ENCODE data around the gene IKZF2.

Gene IKZF2

GRCh38 chr2:213151437-213152064 lies at the start of gene IKZF2:
TSS of gene IKZF2 (minus strand) at chr2:213151612. CDS start at chr2:213148629, 2,983 bp downstream.
- peak; percentile 83 for DNase-seq (ENCODE audit: low read depth)
- H3K4me3 ChIP-seq (ENCODE audit: low read depth, low read length) = peak within 1 kb of the TSS; percentile 80

DNA sequence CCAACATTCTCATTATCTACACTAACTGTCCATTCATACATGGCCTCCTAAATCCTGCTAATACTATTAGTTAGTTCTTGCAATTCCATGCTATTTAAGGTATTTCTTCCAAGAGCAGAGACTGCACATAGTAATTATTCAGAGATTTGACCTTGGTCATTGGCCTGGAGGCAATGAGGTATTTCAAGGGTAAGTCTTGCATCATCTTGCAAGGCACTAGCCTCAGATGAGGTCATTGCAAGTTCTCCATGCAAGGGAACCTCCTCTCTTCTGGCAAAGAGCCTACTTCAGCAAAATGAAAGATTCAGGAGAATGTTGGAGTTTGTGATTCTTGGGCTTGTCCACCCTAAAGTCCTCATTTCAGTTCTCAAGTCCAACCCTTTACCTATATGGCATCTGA lies 48.5 kb upstream of the IKZF2 start:
- no peak overlapping the region for H3K4me3 ChIP-seq (ENCODE audit: low read depth, low read length)
- peak; percentile 80 for DNase-seq (ENCODE audit: low read depth)

- no peak overlapping the region for H3K4me3 ChIP-seq (ENCODE audit: low read depth, low read length)
- DNase-seq (ENCODE audit: low read depth) = no peak
Measured at GRCh38 chr2:213189001-213189899, 37.8 kb upstream of the IKZF2 start.

DNA sequence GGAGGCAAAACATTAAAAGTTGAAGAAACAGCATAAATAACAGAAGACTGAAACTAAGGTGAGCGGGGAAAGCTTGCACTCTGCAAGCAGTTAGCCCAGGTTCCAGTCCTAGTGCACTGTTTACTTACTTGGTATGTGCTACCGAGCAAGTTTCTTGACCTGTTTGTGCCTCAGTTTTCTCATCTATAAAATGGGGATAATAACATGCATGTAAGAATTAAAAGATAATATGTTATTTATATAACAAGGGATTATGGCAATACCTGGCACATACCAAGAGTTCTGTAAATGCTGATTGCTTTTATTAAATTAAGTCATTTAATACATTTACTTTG lies 37.1 kb upstream of the IKZF2 start:
- DNase-seq (ENCODE audit: low read depth) = no peak
- H3K4me3 ChIP-seq (ENCODE audit: low read depth, low read length) = no peak overlapping the region

GRCh38 chr2:213187833-213188532 lies 36.6 kb upstream of the IKZF2 start:
- peak; percentile 38 for DNase-seq (ENCODE audit: low read depth)
- H3K4me3 ChIP-seq (ENCODE audit: low read depth, low read length) = no peak overlapping the region

DNA sequence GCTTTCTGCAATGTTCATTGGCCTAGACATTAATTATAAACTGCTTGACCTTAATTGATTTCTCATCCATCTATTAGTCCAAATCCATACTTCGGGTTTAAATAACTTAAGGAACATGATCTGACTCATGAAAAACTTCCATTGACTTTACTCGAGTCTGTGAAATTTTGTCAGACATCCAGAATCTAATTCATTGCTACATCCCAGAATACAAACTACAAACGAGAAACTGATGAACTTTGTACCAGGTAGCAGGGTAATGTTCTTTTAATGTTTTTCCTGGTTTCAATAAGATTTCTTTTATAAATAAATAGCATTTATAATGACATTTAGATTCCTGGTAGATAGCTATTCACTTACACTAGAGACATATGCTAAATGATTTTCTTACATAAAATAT lies 36.0 kb upstream of the IKZF2 start:
- no peak for DNase-seq (ENCODE audit: low read depth)
- H3K4me3 ChIP-seq (ENCODE audit: low read depth, low read length) = no peak overlapping the region

GRCh38 chr2:213185147-213185822 lies 33.9 kb upstream of the IKZF2 start:
- no peak for DNase-seq (ENCODE audit: low read depth)
- no peak overlapping the region for H3K4me3 ChIP-seq (ENCODE audit: low read depth, low read length)

- no peak for DNase-seq (ENCODE audit: low read depth)
Measured at GRCh38 chr2:213181712-213182111, 30.3 kb upstream of the IKZF2 start.

GRCh38 chr2:213177679-213178078 lies 26.3 kb upstream of the IKZF2 start:
- DNase-seq (ENCODE audit: low read depth) = no peak
- no peak overlapping the region for H3K4me3 ChIP-seq (ENCODE audit: low read depth, low read length)

More at GRCh38 chr2:213181712-213182111, 30.3 kb upstream of the IKZF2 start:
- no peak overlapping the region for H3K4me3 ChIP-seq (ENCODE audit: low read depth, low read length)

GRCh38 chr2:213175673-213176247 lies 24.3 kb upstream of the IKZF2 start:
- no peak overlapping the region for H3K4me3 ChIP-seq (ENCODE audit: low read depth, low read length)
- DNase-seq (ENCODE audit: low read depth) = no peak

- DNase-seq (ENCODE audit: low read depth) = no peak
- no peak overlapping the region for H3K4me3 ChIP-seq (ENCODE audit: low read depth, low read length)
Measured at GRCh38 chr2:213172641-213173040, 21.2 kb upstream of the IKZF2 start.

DNA sequence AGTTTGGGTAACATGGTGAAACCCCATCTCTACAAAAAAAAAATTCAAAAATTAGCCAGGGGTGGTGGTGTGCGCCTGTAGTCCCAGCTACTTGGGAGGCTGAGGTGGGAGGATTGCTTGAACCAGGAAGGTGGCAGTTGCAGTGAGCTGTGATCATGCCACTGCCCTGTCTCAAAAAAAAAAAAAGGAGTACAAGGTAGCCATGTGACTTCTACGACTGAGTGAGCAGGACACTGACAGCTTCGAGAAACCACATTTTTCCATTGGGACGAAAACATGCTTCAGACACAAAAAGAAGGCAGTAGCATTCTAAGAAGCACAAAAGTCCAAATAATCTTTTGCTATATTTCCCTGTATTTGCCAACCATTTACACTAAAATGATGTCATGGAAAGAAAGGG lies 19.7 kb upstream of the IKZF2 start:
- H3K4me3 ChIP-seq (ENCODE audit: low read depth, low read length) = no peak overlapping the region
- DNase-seq (ENCODE audit: low read depth) = no peak

GRCh38 chr2:213167271-213167930 lies 16.0 kb upstream of the IKZF2 start:
- no peak for DNase-seq (ENCODE audit: low read depth)
- H3K4me3 ChIP-seq (ENCODE audit: low read depth, low read length) = no peak overlapping the region

- no peak for DNase-seq (ENCODE audit: low read depth)
Measured at GRCh38 chr2:213166109-213166508, 14.7 kb upstream of the IKZF2 start.

DNA sequence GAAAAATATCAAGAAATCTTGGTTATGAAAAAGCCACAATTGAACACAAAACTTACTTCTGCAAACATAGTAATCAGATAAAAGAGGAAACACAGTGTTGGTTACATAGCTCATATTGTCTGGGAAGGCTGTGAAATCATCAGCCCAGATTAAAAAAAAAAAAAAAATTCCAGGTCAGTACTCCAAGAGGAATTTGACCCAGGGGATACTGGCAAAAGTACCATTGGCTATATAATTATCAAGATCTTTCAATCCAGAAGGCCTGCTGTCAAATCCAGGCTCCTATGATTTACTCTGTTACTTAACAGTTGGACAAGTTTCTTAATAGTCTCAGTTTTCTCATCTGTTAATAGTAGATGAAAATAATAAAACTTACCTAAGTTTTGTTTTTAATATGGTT lies 12.9 kb upstream of the IKZF2 start:
- no peak for DNase-seq (ENCODE audit: low read depth)
- no peak overlapping the region for H3K4me3 ChIP-seq (ENCODE audit: low read depth, low read length)

More at GRCh38 chr2:213166109-213166508, 14.7 kb upstream of the IKZF2 start:
- no peak overlapping the region for H3K4me3 ChIP-seq (ENCODE audit: low read depth, low read length)

DNA sequence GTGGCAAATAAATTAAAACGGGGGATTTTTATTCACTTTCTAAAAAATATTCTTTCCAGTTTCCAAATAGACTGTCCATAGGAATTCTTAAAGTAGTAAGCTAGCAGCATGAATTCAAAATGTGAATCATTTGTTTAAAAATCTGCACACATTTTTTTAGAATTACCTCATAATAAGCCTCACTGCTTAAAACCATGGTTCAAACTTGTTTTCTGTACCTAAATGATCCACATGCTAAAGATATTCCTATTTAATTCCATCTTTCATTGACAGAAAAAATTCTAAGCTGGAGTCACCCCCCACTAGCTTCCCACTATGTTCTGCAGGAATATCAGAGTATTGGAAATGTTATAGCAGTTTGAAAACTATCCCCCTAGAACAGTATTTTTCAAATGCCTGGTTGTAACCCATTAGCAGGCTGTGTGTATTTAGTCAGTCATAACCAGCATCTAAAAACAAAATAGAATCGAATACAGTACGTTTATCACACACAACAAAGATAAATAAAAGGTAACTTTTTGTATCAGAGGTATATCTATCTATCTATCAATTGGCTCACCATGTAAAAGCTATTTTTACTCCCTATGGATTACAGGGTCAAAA lies 11.2 kb upstream of the IKZF2 start:
- H3K4me3 ChIP-seq (ENCODE audit: low read depth, low read length) = no peak overlapping the region
- DNase-seq (ENCODE audit: low read depth) = no peak

- no peak overlapping the region for H3K4me3 ChIP-seq (ENCODE audit: low read depth, low read length)
- DNase-seq (ENCODE audit: low read depth) = no peak
Measured at GRCh38 chr2:213161759-213162515, 10.5 kb upstream of the IKZF2 start.

DNA sequence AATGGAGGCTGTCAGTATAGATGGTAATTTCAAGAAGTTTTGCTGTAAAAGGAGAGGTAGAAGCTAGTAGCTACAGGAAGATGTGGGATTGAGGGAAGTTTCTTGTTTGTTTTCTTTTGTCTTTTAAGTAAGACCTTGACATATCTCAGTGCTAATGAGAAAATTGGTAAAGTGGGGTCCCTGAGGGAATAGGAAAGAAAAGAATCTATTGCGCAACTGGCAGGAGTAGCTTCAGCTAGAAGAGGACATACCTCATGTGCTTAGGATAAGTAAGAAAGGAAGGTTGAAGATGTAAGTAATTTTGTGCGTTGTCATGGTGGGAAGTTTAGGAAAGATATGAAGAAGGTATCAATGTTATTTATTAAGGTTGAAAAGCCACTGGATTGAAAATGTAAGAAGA lies 8.4 kb upstream of the IKZF2 start:
- no peak for DNase-seq (ENCODE audit: low read depth)
- no peak overlapping the region for H3K4me3 ChIP-seq (ENCODE audit: low read depth, low read length)

Measured in skeletal muscle cell (primary cell).